Measurements from ENCODE around the gene SCAF4. TPM values are rescaled to one million over a fixed set of nuclear protein-coding genes. Genes with fewer than 3 reads are reported as not detected.

The SCAF4 gene
- total and polyA plus RNA-seq, 9 of the 15 experiments (the other 6 are each of a cell fraction or from before 2014, with no cell fraction given) = 2.3 to 55.7 (median 17.2) TPM

- no peak for TF ChIP-seq MAX (CRISPR knock-in tag; IDR thresholded peaks at IDR 0.05)
- TF ChIP-seq, protein P1, sequence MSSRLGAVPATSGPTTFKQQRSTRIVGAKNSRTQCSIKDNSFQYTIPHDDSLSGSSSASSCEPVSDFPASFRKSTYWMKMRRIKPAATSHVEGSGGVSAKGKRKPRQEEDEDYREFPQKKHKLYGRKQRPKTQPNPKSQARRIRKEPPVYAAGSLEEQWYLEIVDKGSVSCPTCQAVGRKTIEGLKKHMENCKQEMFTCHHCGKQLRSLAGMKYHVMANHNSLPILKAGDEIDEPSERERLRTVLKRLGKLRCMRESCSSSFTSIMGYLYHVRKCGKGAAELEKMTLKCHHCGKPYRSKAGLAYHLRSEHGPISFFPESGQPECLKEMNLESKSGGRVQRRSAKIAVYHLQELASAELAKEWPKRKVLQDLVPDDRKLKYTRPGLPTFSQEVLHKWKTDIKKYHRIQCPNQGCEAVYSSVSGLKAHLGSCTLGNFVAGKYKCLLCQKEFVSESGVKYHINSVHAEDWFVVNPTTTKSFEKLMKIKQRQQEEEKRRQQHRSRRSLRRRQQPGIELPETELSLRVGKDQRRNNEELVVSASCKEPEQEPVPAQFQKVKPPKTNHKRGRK (tag; IDR thresholded peaks at IDR 0.05) = no peak
- no peak for TF ChIP-seq NUFIP1 (IDR thresholded peaks at IDR 0.05; ENCODE audit: partially characterized antibody)
- TF ChIP-seq, protein P2, sequence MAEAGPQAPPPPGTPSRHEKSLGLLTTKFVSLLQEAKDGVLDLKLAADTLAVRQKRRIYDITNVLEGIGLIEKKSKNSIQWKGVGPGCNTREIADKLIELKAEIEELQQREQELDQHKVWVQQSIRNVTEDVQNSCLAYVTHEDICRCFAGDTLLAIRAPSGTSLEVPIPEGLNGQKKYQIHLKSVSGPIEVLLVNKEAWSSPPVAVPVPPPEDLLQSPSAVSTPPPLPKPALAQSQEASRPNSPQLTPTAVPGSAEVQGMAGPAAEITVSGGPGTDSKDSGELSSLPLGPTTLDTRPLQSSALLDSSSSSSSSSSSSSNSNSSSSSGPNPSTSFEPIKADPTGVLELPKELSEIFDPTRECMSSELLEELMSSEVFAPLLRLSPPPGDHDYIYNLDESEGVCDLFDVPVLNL (CRISPR knock-in tag; IDR thresholded peaks at IDR 0.05; ENCODE audit: low read depth) = no peak
- TF ChIP-seq ETV1 (tag; conservative IDR thresholded peaks at IDR 0.05; ENCODE audit: low read depth) = no peak
- TF ChIP-seq FOXK2 (conservative IDR thresholded peaks at IDR 0.05 in 1 of 2, IDR thresholded peaks at IDR 0.05 in 1 of 2; ENCODE audit: low read depth in 2 of 2) = peak; percentile 50 to 55; a peak in 2 of 4 replicates
- no peak for TF ChIP-seq USF2 (CRISPR knock-in tag; IDR thresholded peaks at IDR 0.05)
- TF ChIP-seq NKRF (IDR thresholded peaks at IDR 0.05; ENCODE audit: borderline replicate concordance) = no peak
- peak; percentile 67 for TF ChIP-seq NCOR1 (IDR thresholded peaks at IDR 0.05)
- TF ChIP-seq ZFP91 (CRISPR knock-in tag; IDR thresholded peaks at IDR 0.05) = no peak
- no peak for TF ChIP-seq TARDBP (IDR thresholded peaks at IDR 0.05)
- TF ChIP-seq NRF1 (conservative IDR thresholded peaks at IDR 0.05 in 1 of 2, IDR thresholded peaks at IDR 0.05 in 1 of 2) = no peak
These were observed 17.8 kb downstream of the SCAF4 start (continued) for GRCh38 chr21:31713973-31714740.

All from K562 (cell line).